K562 (cell line): ENCODE data around the gene LMO2. TPM values are rescaled to one million over a fixed set of nuclear protein-coding genes. Genes with fewer than 3 reads are reported as not detected.

Source experiments
- BRF1 ChIP-seq: IDR thresholded peaks from 3 replicates; pipeline ENCODE4 v1.6.1; 2011; ENCODE audit warnings: borderline replicate concordance, mild to moderate bottlenecking; ENCODE audit not compliant: insufficient read length; ENCODE audit errors: extremely low read depth
- CTBP1 ChIP-seq: fragments of 450-650 bp; IDR thresholded peaks from 2 replicates; pipeline ENCODE4 v1.6.1; 2016; ENCODE audit warnings: borderline replicate concordance
- CXXC5 ChIP-seq: fragments of 250-450 bp; sonication (Bioruptor Pico); IDR thresholded peaks from 2 replicates; pipeline ENCODE4 v1.8.0; 2022; ENCODE audit warnings: inconsistent platforms, mild to moderate bottlenecking, moderate library complexity
- DPF2 ChIP-seq: fragments of 450-650 bp; IDR thresholded peaks from 2 replicates; pipeline ENCODE4 v1.6.1; 2016
- ESRRA ChIP-seq: fragments of 450-650 bp; IDR thresholded peaks from 2 replicates; pipeline ENCODE4 v1.6.1; 2014; ENCODE audit warnings: low read depth, mild to moderate bottlenecking, moderate library complexity, borderline replicate concordance
- HDAC1 ChIP-seq, 2 experiments: fragments of 450-650 bp; IDR thresholded peaks; 2 replicates each; pipeline ENCODE4 v1.6.1; 2016 to 2017; ENCODE audit warnings: inconsistent platforms in 1 of 2, mild to moderate bottlenecking in 1 of 2, moderate library complexity in 1 of 2
- MAFF ChIP-seq: IDR thresholded peaks from 2 replicates; pipeline ENCODE4 v1.6.1; 2012; ENCODE audit warnings: low read length, improper control_type of control experiment
- MED1 ChIP-seq: sonication (generic); formaldehyde crosslinking; IDR thresholded peaks from 2 replicates; pipeline ENCODE4 v1.8.1; 2023; ENCODE audit warnings: missing genetic modification reagents, borderline replicate concordance
- PYGO2 ChIP-seq: fragments of 450-650 bp; IDR thresholded peaks from 2 replicates; pipeline ENCODE4 v1.6.1; 2016; ENCODE audit warnings: mild to moderate bottlenecking, missing genetic modification characterization, moderate library complexity, missing compliant biosample characterization
- SMARCC2 ChIP-seq: fragments of 450-650 bp; IDR thresholded peaks from 2 replicates; pipeline ENCODE4 v1.6.1; 2017; ENCODE audit warnings: antibody characterized with exemption, moderate library complexity, mild to moderate bottlenecking, low read depth
- TEAD1 ChIP-seq, 2 experiments: fragments of 450-650 bp in 1 of 2; sonication (generic) in 1 of 2; formaldehyde crosslinking; IDR thresholded peaks; 2 replicates each; pipeline versions ENCODE4 v1.4.0 to v1.8.0; 2020 to 2022; ENCODE audit warnings: mild to moderate bottlenecking in 2 of 2, missing genetic modification reagents in 1 of 2
- TEAD2 ChIP-seq: fragments of 450-650 bp; IDR thresholded peaks from 2 replicates; pipeline ENCODE4 v1.6.1; 2016; ENCODE audit warnings: missing genetic modification characterization, control low read depth, missing compliant biosample characterization
- ZEB2 ChIP-seq: fragments of 450-650 bp; IDR thresholded peaks from 2 replicates; pipeline ENCODE4 v1.6.1; 2016
- polyA plus RNA-seq, 8 experiments: library from polyadenylated mRNA; depleted of rRNA in 4 of 8; stranded (reverse) in 5 of 8; unstranded in 3 of 8; fragments of >200 nt; fragmentation: Nextera tagmentation in 2 of 8; fragmentation: Illumina TruSeq in 1 of 8; extraction: Ambion mirVana in 2 of 8; extraction: Trizol in 1 of 8; gene quantifications; 2 replicates each; pipeline versions ENCODE4 v1.2.1 to v1.2.3, GENCODE V29; 2011 to 2014; ENCODE audit warnings: inconsistent platforms in 1 of 8, missing spikeins in 1 of 8
- total RNA-seq, 7 experiments: library from RNA; depleted of rRNA in 6 of 7; stranded (reverse); fragments of >200 nt in 6 of 7; fragmentation: Illumina TruSeq in 2 of 7; extraction: Trizol in 2 of 7; gene quantifications; 2 replicates each; pipeline versions ENCODE4 v1.2.1 to v1.2.3, GENCODE V29; 2011 to 2021; ENCODE audit warnings: low replicate concordance in 1 of 7
- TF ChIP-seq, protein P1 (sequence below): IDR thresholded peaks from 2 replicates; pipeline ENCODE4 v1.6.1; 2011; ENCODE audit not compliant: insufficient read length; ENCODE audit errors: extremely low read depth
- TF ChIP-seq, protein P2 (sequence below), 2 experiments: fragments of 450-650 bp in 1 of 2; IDR thresholded peaks; 2 replicates each; pipeline ENCODE4 v1.6.1; 2011 to 2017; ENCODE audit warnings: low read depth in 2 of 2, antibody characterized with exemption in 1 of 2, borderline replicate concordance in 1 of 2, low read length in 1 of 2, mild to moderate bottlenecking in 1 of 2, mixed read lengths in 1 of 2; ENCODE audit not compliant: control insufficient read depth in 1 of 2
- TF ChIP-seq, protein P3 (sequence below), 3 experiments: fragments of 200-800 bp in 1 of 3; fragments of 250-450 bp in 1 of 3; fragments of 450-650 bp in 1 of 3; sonication (Bioruptor Pico) in 1 of 3; sonication (Bioruptor generic) in 1 of 3; formaldehyde crosslinking in 1 of 3; IDR thresholded peaks; 2 replicates each; pipeline versions ENCODE4 v1.6.1 to v1.8.0; 2016 to 2022; ENCODE audit warnings: mild to moderate bottlenecking in 2 of 3, missing genetic modification characterization in 2 of 3, missing compliant biosample characterization in 1 of 3, moderate library complexity in 1 of 3

LMO2 gene
- total and polyA plus RNA-seq, 9 of the 15 experiments (the other 6 are each of a cell fraction or from before 2014, with no cell fraction given), result 6.9 to 126 (median 91.5) TPM

DNA sequence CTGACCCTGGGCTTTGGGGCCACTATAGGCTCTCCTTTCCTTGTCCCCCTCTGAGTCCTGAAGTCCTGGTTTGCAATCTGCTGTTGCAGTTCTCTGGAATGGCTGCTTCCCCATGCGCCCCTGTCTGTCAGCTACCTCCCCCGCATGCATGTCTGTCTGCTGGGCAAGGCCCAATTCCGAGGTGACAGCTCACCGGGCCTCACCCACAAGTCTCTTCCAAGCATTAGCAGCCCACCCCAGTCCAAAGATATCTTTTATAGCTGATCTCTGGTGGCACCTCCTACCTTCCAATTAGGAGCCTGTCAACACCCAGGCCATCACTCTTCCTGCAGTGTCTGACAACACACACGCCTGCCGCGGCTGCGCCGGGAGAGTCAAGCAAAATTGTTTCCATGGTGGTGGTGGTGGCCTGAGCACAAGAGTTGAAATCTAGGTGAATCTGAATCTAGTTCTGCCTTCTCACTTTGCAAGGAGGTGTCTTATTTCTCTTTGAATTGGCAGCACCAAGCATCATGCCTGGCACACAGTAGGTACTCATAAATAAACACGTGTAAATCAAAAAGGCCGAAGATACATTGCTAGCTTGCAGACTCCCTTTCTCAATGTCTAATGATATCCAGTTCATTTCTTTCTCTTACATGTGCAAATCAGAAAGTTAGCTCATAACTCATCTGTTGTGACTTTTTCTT is 1.2 kb upstream of the LMO2 start (continued):
- TF ChIP-seq, protein P1, sequence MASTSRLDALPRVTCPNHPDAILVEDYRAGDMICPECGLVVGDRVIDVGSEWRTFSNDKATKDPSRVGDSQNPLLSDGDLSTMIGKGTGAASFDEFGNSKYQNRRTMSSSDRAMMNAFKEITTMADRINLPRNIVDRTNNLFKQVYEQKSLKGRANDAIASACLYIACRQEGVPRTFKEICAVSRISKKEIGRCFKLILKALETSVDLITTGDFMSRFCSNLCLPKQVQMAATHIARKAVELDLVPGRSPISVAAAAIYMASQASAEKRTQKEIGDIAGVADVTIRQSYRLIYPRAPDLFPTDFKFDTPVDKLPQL, result no peak
- no peak for TF ChIP-seq MAFF
- TF ChIP-seq HDAC1 (IDR thresholded peaks at IDR 0.05), result peak in 1 of 2 experiments; percentile 80; a peak in 2 of 4 replicates
- TF ChIP-seq MED1, result no peak
- 0 out of 2 replicates have a peak, but pooled peaks have one; percentile 36 for TF ChIP-seq TEAD2
- peak; percentile 45; the same call in 1 of the 2 replicates for TF ChIP-seq ZEB2
- TF ChIP-seq BRF1, result no peak
- peak; percentile 75 for TF ChIP-seq CXXC5 (CRISPR knock-in tag)
- TF ChIP-seq, protein P2, sequence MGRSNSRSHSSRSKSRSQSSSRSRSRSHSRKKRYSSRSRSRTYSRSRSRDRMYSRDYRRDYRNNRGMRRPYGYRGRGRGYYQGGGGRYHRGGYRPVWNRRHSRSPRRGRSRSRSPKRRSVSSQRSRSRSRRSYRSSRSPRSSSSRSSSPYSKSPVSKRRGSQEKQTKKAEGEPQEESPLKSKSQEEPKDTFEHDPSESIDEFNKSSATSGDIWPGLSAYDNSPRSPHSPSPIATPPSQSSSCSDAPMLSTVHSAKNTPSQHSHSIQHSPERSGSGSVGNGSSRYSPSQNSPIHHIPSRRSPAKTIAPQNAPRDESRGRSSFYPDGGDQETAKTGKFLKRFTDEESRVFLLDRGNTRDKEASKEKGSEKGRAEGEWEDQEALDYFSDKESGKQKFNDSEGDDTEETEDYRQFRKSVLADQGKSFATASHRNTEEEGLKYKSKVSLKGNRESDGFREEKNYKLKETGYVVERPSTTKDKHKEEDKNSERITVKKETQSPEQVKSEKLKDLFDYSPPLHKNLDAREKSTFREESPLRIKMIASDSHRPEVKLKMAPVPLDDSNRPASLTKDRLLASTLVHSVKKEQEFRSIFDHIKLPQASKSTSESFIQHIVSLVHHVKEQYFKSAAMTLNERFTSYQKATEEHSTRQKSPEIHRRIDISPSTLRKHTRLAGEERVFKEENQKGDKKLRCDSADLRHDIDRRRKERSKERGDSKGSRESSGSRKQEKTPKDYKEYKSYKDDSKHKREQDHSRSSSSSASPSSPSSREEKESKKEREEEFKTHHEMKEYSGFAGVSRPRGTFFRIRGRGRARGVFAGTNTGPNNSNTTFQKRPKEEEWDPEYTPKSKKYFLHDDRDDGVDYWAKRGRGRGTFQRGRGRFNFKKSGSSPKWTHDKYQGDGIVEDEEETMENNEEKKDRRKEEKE (IDR thresholded peaks at IDR 0.05; ENCODE audit: borderline replicate concordance in 1 of 2, control insufficient read depth in 1 of 2, low read depth in 2 of 2, low read length in 1 of 2), result 0 out of 4 replicates have a peak, but pooled peaks of 1 of the 2 experiments have one; percentile 28
- TF ChIP-seq, protein P3, sequence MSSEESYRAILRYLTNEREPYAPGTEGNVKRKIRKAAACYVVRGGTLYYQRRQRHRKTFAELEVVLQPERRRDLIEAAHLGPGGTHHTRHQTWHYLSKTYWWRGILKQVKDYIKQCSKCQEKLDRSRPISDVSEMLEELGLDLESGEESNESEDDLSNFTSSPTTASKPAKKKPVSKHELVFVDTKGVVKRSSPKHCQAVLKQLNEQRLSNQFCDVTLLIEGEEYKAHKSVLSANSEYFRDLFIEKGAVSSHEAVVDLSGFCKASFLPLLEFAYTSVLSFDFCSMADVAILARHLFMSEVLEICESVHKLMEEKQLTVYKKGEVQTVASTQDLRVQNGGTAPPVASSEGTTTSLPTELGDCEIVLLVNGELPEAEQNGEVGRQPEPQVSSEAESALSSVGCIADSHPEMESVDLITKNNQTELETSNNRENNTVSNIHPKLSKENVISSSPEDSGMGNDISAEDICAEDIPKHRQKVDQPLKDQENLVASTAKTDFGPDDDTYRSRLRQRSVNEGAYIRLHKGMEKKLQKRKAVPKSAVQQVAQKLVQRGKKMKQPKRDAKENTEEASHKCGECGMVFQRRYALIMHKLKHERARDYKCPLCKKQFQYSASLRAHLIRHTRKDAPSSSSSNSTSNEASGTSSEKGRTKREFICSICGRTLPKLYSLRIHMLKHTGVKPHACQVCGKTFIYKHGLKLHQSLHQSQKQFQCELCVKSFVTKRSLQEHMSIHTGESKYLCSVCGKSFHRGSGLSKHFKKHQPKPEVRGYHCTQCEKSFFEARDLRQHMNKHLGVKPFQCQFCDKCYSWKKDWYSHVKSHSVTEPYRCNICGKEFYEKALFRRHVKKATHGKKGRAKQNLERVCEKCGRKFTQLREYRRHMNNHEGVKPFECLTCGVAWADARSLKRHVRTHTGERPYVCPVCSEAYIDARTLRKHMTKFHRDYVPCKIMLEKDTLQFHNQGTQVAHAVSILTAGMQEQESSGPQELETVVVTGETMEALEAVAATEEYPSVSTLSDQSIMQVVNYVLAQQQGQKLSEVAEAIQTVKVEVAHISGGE (CRISPR knock-in tag; IDR thresholded peaks at IDR 0.05), result peak in 1 of 3 experiments; percentile 36; a peak in 1 of 6 replicates
- peak; percentile 16; the same call in 1 of the 2 replicates for TF ChIP-seq PYGO2
- peak; percentile 44; the same call in 1 of the 2 replicates for TF ChIP-seq ESRRA
- TF ChIP-seq SMARCC2, result peak; percentile 42; the same call in 1 of the 2 replicates
- TF ChIP-seq CTBP1, result peak; percentile 67; the same call in 1 of the 2 replicates
- TF ChIP-seq TEAD1 (CRISPR knock-in tag; IDR thresholded peaks at IDR 0.05), result 0 out of 4 replicates have a peak, but pooled peaks of 1 of the 2 experiments have one; percentile 41
- TF ChIP-seq DPF2, result peak; percentile 78
